Hindlimb muscle (tissue), 1 donor: ENCODE data around the gene MARCHF3. TPM values are rescaled to one million over a fixed set of nuclear protein-coding genes. Genes with fewer than 3 reads are reported as not detected.
"Not testable (repeated sequence)": the region's sequence is repeated elsewhere in the genome, so short reads cannot be mapped to it uniquely, and the experiment has no call there.

Source experiments
- DNase-seq: peaks from one replicate; pipeline ENCODE4 v3.0.0-alpha.2; 2013
- polyA plus RNA-seq: library from polyadenylated mRNA; unstranded; fragments of 120-200 nt; gene quantifications from one replicate; pipeline ENCODE4 v1.2.1, GENCODE V29; 2013; ENCODE audit not compliant: insufficient read length

The MARCHF3 gene
- polyA plus RNA-seq, 1 donor, result 6.2 TPM

DNA sequence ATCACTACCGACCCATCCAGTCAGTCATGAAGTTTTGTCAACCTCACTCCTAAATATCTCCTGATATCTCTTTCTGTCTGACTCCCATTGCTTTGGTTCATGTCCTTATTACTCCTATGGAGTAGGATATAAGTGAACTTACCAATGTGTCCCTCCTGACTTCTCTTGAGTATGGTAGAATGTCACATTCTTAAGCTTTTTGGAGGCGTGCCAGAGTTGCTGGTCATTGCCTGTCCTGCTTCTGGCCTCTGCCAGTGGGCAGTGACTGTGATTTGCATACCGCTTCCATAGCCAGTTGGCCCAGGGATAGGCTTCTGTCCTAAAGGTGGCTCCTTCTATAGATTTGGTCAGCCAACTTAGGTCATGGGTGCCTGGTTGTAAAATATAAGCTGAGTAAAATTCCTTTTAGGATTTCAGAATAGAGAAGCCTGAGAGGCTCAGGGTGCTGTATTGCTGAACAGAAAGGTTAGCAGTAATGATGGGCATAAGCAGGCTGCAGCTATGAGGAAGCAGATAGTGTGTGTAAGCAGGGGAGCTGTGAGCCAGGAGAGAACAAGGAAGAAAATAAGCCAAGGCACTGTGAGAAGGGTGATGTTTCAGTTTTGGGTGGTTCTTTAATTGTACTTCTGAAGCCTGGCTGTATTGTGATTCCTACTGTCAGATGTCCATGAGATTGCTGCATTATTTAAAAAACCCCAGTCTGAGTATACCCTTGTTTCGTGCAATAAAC, 16.1 kb upstream of the MARCHF3 start:
- DNase-seq, result no peak

GRCh38 chr5:127042593-127042992, 12.2 kb upstream of the MARCHF3 start:
- no peak for DNase-seq

DNA sequence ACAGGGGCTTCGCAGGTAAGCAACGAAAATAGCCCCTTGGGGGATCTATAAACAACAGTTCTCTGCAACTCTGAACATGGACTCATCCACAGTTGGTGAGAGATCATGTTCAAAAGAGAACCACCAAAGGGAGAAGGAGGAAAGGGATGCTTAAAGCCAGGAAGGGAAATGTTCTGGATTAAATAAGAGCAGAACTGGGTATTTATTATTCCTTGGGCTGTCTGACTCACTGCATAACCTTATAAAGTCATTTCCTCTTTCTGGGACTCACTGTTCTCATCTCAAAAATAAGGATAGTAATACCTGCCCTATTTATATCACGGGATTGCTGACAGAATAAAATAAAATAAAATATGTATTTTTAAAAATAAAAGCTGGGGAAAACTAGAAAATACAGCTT, 11.2 kb upstream of the MARCHF3 start:
- no peak for DNase-seq

DNA sequence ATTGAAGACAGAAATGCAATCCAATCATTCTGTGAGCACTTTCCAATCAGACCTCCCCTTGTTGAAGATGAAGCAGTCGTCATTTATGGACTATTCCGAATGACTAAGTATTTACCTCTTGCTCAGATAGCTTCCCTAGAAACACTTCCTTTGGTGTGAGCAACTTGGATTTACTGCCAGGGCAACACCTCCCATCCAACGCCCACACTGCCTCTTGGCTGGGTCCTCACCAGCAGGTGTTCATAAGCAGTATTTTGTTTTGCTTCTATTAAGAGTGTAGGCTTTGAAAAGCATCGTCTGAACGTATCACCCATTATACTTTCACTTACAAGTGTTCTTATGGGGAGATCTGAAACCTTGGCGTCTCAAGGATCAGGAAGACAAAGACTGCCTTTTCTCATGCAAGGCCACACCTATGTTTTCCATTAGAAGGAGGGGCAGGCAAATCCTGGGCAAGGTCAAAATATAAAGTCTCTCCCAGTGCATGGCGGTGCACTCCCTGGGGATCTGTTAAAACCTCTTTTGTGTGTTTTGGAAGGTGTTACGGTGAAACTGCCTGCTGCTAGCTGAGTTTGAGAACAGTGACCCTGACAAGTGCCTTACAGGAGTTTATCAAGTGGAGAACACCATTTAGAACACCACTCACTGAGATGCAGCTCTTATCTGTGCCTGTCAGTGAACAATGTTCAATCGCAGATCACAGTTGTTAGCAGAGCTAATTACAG, 10.6 kb upstream of the MARCHF3 start:
- no peak for DNase-seq

DNA sequence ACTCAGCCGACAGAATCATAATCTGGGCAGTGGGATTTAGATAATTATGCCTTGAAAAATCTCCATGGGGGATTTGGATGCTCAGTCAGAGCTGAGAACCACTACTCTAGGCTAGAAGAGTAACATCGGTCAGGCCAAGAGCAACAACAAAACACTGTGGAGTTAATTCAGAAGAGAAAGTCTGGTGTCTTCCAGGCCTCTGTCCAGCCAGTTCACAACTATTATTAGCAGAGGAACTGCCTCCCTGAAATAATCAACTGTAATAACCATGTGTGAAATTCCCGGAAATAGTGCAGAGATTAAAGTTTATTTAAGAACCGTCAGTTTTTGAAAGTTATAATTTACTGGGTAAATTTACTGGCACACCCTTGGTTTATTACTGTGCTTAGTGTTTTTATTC, 8.2 kb upstream of the MARCHF3 start:
- no peak for DNase-seq

DNA sequence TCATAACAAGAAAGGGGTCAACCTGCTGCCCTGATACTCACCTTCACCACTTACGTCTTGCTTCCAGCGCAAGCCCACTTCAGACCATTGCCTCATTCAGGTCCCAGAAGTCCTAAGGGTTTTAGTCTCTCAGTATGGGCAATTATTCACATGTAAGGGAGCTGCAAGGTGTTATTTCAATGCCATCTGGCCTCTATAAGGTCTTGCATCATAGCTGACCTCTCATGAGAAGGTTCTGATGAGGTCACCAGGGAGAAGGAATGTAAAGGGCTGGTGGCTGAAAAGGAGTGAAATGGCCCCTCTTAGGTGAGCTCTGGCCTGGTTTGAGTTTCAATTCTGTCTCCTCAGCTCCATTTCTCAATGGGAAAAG, 1.5 kb upstream of the MARCHF3 start:
- DNase-seq, result no peak

DNA sequence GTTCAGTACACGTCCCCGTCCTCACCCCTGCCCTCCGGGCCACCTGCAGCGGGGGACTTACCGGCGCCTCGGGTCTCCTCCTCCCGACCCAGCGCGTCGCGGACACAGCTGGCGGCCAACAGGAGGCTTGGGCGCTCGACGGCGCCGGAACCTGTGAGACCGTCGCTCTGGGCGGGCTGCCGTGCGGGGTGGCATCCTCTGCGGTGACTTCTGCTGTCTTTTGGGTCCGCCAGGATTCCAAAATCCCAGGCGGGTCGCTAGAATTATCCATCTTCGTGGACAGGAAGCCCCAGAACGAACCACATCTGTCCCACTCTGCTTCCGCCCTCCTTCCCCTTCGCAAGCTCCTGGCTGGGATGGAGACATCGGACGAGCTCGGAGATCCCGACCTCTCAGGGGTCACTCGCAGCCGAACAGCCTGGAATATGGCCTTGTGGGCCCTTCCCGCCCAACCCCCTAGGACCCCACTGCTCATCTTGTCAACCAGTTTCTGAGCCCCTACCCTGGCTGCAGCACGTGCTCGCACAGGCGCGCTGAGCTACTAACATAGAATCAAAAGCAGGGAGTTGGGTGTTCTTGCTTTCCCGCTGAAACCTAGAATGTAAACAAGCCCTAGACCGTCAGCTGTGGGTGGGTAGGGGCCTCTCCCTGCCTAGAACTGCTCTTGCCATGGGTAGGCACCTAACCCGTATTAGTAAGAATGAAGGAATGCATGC, 947 bp upstream of the MARCHF3 start:
- no peak for DNase-seq

- DNase-seq, result no peak
These were observed 638 bp downstream of the MARCHF3 start for GRCh38 chr5:127029581-127030258.

DNA sequence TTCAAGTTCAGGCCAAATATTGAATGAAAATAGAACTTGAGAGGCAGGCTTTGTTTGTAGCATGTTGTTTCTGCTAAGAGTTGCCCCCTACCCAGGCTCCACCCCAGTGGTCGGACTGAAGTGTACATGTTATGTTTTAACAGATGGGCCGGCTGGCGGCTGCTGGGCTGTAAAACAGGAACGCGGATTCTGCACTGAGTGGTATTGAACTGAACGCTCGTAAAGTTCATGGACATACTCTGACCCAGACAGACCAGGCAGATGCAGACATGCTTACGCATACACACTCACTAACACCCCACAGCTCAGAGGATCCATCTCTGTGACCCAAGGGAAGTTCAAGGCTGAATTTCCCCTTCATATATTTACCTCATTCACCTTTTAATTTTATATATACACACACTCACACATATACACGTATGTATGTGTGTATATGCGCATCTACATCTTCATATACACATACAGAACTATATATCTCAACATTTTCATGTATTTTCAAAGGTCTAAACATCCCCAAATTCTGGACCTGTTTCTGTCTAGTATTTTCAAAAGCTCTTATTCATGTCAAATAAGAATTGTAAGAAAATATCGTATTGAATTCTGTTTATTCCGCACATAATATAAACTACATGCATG, 1.4 kb downstream of the MARCHF3 start:
- no peak for DNase-seq

DNA sequence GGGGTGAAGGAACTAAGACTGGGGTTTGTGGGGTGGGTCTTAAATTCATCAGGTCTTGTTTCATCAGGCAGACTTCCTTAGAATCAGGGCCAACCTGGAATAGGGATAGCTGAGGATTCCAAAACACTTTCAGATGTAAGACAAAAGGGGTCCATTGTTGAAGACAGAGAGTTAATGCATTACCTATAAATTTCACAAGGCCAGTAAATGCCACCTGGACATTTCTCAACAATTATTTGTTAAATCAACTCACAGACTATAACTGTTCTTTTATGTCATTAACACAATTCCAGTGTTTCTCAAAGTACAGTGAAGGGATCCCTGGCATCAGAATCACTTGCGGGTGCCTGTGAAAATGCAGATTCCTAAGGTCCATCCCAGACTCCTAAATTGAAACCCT, 2.8 kb downstream of the MARCHF3 start:
- DNase-seq, result no peak

GRCh38 chr5:127026166-127026565, 4.2 kb downstream of the MARCHF3 start:
- no peak for DNase-seq

DNA sequence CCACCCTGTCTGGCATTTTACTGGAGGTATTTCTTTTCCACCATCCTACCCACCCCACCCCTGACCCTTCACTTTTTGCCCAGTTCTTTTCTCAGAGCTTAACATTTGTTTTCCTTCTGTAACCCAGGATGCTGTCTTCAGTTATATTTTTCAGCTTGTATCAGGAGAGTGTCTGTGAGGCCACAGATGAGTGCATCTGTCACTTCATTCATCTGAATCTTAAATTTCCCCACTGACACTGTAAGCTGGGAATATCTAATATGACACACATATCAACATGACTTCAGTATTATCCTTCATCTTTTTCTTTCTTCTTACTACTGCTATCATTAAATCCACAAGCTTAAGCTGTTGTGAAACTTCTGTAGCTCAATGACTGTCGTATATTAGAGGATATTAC, 4.9 kb downstream of the MARCHF3 start:
- no peak for DNase-seq

DNA sequence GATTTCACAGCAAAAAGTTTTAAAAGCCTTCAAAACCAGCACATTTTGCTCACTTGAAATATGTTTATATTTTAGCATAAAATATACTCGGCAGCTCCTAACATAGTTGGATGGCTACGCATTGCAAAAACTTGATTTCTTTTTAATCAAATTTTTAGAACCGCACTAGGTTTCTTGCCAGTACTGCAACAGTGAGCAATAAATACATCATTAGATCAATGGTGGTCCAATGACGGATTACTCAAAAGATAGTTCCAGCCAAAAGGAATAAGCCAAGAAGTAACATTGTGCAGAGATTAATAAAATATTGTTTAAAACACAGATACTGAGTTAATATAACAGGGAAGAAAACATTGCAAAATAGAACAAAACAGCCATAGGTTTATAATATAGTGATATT, 5.5 kb downstream of the MARCHF3 start:
- no peak for DNase-seq

GRCh38 chr5:127023552-127024191, 6.7 kb downstream of the MARCHF3 start:
- DNase-seq, result not testable (repeated sequence)

DNA sequence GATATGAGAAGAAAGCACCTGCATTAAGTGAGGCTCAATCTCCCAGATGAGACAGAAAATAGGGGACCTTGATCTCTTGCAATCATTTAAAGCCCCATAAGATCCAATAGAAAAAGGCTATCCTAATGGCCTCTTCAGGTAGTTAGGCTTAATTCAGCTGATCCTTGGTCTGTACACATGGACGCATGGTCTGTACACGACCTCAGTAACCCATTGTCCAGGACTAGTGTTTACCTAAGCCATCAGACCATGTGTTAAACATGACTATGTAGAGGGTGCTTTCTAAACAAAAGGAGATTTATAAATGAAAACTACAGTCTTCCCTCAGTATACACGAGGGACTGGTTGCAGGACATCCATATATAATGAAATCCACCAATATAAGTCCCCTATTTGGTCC, 7.5 kb downstream of the MARCHF3 start:
- DNase-seq, result no peak

GRCh38 chr5:127019928-127020327, 10.4 kb downstream of the MARCHF3 start:
- no peak for DNase-seq

- not testable (repeated sequence) for DNase-seq
These were observed 13.6 kb downstream of the MARCHF3 start for GRCh38 chr5:127016722-127017121.

GRCh38 chr5:127015716-127016115, 14.6 kb downstream of the MARCHF3 start:
- no peak for DNase-seq

DNA sequence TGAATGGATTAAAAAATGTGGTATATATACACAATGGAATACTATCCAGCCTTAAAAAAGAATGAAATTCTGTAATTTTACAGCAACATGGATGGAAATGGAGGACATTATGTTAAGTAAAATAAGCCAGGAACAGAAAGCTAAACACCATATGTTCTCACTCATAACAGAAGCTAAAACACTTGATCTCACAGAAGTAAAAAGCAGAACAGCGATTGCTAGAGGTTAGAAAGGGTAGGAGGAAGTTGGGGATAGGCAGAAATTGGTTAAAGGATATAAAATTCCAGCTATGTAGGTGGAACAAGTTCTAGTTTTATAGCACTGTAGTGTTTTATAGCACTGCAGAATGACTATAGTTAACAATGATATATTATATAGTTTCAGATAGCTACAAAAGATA, 15.8 kb downstream of the MARCHF3 start:
- DNase-seq, result no peak

DNA sequence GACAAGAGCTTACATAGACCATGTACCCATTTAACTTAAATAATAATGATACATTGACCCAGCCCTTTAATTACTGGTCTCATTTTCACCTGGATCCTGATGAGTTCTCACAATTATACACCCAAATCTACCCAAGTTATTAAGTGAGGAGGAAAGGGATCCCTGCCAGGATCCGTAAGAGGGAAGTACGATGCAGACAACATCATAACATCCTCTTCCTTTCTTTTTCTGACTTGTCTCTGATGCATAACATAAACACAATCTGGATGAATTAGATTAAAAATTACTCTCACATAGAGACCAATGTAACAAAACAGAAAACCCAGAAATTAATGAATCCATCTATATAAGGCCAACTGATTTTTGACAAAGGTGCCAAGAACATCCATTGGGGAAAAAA, 17.0 kb downstream of the MARCHF3 start:
- DNase-seq, result no peak

DNA sequence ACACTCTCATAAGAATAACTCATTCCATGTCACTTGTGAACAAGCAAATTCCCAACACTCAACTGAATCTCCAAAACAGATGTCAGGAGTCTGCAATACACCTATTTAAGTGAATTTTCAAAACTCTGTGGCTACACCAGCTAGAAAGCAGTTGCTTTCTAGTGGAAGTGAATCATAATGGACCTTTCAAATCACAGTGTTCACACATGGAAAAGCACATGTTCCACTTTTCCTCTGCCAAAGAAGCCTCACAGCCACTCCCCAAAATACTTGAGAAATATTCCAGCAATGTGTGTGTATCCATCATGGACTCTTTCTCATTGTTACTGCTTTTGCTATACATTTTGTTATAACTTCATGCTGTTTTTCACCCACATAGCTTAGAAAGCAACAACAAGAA, 17.4 kb downstream of the MARCHF3 start:
- DNase-seq, result no peak
